HG03378 (cell line): ENCODE data around the gene HOXD9.

ENCODE experiments used
- ATAC-seq: cut with Tn5 transposase; IDR thresholded peaks from one replicate; pipeline ENCODE4 v1.9.1; 2021; ENCODE audit warnings: mild to moderate bottlenecking, moderate library complexity; ENCODE audit not compliant: unreplicated experiment

Gene HOXD9

GRCh38 chr2:176137252-176137580, 14.7 kb downstream of the HOXD9 start:
- ATAC-seq = no peak

DNA sequence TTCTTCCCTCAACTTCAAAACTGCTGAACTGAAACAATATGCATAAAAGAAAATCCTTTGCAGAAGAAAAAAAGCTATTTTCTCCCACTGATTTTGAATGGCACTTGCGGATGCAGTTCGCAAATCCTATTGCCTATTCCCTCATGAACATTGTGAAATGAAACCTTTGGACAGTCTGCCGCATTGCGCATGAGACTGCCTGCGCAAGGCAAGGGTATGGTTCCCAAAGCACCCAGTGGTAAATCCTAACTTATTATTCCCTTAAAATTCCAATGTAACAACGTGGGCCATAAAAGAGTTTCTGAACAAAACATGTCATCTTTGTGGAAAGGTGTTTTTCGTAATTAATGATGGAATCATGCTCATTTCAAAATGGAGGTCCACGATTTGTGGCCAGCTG, 15.4 kb downstream of the HOXD9 start:
- ATAC-seq = no peak

- ATAC-seq = no peak
These were observed 16.0 kb downstream of the HOXD9 start for GRCh38 chr2:176138526-176138922.

DNA sequence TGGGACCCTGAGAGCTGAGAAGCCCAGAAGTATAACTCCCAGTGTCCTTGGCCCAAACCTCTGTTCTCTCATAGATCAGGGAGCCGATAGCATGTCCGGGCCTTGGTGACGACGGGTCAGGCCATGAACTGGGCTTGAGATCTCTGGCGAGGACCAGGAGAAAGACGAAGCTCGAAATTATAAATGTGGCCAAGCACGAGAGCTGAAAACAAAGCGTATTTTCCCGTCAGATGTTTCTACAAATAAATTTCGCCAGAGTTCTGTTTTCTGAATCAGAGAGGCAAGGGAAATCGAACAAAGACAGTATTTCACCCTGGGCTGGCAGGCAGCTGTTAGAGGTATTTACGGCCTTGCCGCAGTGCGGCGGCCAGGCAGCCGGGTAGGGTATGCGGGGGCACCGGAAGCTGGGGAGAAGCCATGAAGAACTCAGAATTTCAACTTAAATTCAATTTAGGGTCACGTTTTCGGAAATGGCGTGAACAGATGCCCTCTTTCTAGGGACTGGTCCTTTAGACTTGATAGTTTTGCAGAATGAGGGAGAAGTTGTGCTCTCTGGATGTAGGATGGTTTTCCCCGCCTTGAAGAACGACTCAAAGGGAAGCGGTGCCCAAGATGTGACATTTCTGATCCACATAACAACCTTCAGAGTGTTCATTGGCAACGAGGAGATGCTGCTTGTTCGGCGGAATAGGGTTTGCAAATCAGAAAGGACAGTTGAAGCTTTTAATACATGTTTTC, 16.6 kb downstream of the HOXD9 start:
- ATAC-seq = no peak

DNA sequence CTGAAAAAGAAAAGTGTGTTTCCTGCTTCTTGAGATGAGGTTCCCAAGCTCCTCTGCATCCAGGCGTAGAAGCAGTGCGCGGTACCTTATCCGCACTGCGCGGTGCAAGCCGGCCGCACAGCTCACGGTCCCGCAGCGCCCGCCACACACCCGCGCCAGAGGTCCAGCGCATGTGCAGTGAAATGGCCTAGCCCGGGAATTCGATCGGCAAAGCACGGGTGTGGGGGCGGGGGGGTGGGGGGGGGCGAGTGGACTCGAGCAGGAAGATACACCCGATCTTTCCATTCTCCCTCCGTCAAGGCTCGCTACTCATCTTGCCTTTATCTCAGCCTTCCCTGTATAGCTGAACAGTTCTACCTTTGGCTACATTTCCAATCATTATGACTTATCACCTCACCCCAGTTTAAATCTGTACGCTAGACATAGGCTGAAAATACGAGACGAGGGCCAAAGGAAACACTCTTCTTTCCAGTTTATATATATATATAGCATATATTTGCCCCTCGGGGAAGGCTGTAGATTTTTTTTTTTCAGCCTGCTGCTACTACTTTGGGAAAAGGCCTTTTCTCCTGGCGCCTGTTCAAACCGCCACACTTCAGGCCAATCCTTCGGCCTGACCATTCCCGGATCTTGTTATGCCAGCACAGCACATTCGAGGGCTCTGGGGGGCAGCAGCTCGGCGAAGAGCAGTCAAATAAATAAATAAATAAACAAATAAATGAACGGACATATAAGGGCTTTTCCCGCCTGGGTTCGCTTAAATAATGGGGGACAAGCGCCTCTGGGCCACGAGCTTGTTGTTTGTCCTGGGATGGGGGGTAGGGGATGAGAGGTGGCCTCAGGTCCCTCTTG, 17.4 kb downstream of the HOXD9 start:
- ATAC-seq = no peak

DNA sequence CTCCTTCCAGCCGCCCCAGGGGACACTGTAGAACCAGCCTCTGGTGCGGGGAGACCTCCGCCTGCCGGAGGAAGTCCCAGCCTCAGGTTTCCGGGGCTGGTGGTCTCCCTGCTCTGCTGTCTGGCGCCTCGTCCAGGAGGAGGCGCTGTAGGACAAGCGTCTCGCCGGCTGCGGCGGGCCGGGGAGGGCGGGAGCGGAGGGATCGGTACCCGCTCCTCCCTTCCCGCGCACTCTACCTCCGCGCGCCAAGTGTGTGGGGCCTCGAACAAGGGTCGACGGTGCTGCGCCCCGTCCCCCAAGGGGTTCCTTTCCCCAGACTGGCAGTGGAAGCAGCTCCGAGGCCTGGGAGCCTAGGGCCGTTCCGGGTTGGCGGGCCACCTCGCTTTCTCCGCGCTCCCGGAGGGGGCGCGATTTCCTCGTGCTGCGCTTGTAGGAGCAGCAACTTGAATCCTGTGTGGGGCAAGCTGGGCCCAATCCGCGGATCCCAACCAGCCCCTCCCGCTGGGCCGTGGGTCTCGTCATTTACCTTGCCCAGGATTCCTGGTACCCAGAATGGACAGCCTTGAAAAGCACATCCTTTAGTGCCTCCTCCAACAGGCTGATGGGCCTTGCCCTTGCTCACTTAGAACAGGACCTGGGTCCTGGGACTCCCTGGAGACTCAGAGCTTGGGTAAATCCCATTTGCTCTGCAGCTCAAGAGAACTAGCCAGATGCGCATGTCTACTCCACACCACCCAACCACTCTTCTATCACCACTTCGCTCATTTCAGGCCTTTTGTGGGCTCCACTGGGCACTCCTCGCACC, 18.2 kb downstream of the HOXD9 start:
- ATAC-seq = peak; percentile 79

- no peak for ATAC-seq
These were observed 19.8 kb downstream of the HOXD9 start for GRCh38 chr2:176142281-176142680.

GRCh38 chr2:176145085-176145969, 22.8 kb downstream of the HOXD9 start:
- ATAC-seq = no peak

DNA sequence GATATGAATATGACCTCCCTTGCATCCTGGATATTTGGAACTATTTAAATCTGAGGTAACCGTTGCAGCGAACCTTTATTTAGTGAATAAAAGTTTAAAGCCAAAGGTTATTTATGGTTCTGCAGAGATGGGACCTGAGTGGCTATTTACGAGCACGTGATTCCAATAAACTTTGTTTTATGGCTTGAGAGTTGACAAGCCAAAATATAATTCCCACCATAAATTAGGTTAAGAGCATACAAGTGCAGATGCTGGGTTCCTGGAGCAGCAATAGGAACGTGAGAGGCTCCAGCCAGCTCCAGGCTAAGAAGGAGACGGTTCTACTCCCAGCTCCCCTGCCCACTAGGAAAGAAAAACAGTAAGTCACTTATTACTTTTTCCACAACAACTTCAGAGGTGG, 23.6 kb downstream of the HOXD9 start:
- no peak for ATAC-seq

GRCh38 chr2:176146645-176147044, 24.1 kb downstream of the HOXD9 start:
- no peak for ATAC-seq

DNA sequence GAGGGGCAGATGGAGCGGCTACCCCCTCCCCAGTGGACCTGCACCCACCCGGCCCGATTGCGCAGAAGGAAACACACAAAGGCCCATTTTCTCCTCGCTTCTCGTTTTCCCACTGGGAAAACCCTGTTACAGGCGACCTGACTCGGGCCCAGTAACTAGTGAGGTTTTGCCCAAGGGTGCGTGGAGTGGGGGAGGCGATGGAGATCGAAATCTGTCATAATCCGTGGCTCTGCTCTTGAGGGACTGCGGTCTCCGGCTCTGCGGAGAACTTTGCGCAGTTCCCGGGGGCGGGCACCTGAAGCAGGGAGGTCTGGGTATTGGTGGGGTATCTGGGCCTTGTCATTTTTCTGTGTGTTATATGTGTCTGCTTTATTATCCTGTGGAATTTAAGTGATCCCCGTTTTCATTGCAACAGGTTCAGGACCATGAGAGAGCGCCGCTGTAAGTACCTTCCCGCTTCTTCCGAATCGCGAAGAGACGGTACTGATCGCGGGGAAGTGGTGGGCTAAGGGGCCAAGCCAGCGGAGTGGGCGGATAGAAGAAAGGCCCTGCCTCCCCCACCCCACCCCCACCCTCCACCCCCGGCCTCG, 24.8 kb downstream of the HOXD9 start:
- no peak for ATAC-seq

DNA sequence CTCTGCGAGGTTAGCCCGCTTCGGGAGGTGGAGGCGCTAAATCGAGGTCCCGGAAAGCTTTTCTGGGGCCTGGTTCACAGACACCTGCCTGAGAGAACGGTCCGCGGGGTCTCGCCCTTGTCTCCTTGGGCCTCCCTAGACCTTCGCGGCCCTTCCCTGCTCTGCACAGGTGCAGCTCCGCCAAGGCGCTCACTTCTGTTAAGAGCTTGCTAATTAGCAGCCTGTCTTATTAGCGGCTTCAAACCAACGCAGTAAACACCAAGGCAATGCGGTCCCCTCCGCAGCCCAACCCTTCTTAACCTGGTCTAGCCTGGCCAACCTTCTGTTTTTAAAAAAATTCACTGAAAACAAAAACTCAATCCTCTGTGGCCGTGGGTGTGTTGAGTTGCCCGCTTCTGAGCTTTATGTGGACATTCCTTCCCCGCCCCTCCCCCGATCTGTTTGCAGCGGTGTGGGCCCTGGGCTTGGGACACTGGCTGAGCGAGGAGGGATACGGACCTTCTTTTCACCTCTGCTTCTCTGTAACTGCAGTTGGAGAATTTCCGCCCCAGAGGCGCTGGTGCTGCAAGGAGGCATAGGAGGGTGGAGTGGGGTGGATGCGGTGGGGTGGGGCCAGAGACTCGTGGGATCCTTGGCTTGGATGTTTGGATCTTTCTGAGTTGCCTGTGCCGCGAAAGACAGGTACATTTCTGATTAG, 25.4 kb downstream of the HOXD9 start:
- ATAC-seq = no peak

- ATAC-seq = no peak
These were observed 26.4 kb downstream of the HOXD9 start for GRCh38 chr2:176148751-176149421.

DNA sequence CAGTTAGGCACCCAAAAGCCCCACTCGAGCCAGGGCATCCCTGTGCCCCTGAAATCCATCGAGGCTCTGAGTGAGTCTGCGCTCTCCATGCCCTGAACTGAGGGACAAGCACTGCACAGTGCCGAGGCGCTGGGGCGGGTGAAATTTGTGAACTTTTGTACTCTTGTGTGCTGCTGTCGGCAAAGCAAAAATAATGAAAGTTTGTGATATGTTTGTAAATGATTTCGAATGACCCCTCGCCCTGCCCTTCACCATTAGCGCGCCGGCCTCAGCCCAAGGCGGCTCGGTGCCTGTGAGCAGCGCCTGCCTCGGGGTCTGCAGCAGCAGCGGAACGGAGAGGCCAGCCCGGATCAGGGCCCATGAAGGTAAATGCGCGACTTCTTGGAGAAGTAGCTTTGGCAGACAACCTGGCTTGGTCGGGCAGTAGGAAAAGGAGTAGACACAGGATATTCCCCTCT, 27.0 kb downstream of the HOXD9 start:
- no peak for ATAC-seq

DNA sequence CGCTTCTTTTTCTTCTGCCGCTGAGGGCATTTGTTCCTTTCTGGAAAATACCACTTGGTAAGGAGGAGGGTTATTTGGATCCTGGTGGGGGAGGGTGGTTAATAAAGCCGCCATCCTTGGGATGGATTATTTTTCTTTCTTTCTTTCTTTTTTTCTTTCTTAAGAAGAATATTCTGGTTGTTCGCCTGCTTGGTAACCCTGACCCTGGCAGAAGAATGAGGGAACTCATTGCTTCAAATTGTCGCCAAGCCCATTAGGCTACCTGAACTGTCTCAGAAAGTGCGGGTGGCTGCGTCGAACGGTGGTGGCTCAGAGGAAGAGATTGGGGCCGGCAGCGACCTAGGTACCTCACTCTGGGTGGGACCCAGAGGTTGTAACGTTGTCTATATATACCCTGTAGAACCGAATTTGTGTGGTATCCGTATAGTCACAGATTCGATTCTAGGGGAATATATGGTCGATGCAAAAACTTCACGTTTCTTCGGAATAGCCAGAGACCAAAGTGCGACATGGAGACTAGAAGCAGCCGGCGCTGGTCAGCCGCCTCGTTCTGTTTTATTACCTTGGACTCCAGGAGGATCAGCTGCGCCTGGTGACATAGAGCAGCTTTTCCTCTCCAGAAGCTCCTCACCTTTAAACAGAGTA, 27.5 kb downstream of the HOXD9 start:
- no peak for ATAC-seq

DNA sequence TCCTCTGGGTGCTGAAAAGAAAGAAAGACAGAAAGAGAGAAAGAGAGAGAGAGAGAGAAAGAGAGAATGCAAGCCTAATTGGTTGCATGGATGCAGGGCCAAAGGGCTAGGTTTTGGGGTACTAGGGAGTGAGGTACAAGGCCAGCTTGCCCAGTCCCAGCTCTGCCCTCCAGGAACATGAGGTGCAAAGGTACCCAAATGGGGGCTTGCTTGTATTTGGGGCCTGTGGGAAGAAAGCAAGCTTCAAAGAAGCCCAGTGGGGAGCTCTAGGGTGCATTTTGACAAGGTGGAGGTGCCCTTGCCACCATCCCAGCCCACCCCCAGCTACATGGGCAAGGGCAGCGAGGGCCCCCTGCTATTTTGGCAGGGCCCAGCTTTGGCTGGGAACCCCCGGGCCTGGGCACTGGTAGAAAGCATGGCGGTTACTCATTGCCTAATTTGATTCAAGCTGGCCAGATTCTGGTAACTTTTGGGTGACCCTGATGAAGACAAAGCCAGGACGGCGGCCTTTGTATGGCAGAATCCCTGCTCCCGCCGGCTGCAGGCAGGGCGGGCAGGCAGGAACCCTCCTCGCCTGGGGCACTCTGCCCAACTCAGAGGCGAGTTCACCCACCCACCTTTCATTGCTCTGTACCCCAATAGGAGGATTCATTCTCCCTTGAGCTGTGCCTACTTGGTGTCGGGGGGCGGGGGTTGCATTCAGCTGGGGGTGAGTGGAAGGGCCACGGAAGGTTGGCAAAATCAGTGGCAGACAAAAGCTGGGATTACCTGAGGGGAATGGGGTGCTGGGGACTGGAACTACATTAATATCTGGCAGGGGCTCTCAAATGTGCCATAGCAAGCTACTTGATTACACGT, 28.3 kb downstream of the HOXD9 start:
- no peak for ATAC-seq

- no peak for ATAC-seq
These were observed 29.1 kb downstream of the HOXD9 start, which contains the start of gene HOXD4 for GRCh38 chr2:176151442-176152287. HOXD4 (plus strand) TSS chr2:176151550; CDS start chr2:176151634, 84 bp downstream.
